ENCODE data around the gene UGT2A2.

DNA sequence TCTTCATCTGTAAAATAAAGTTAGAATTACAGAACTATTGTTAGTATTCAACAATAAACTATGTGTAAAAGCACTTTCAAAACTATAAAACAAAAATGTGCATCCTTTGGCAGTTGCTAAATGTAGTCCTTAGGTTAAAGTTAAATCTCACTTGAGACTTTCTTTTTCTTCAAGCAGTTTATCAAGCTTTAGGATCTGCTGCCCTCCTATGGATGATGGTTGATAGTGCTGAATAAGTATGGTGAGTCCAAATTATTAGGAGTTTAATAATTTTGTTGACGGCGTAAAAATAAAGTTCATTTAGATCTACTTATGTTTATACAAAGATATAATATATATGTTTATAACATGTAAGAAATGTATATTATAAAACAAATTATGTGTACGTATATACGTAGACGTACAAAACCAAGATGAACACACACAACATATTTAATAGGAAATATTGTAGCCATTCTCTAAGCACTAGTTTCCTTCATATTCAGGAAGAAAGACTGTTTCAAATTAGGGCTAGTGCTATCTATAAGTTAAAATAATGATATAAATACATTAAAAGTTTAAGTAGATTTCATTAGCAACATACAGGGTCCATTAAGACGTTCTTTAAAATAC is 22.3 kb downstream of the UGT2A2 start:
- TF ChIP-seq, protein P1, sequence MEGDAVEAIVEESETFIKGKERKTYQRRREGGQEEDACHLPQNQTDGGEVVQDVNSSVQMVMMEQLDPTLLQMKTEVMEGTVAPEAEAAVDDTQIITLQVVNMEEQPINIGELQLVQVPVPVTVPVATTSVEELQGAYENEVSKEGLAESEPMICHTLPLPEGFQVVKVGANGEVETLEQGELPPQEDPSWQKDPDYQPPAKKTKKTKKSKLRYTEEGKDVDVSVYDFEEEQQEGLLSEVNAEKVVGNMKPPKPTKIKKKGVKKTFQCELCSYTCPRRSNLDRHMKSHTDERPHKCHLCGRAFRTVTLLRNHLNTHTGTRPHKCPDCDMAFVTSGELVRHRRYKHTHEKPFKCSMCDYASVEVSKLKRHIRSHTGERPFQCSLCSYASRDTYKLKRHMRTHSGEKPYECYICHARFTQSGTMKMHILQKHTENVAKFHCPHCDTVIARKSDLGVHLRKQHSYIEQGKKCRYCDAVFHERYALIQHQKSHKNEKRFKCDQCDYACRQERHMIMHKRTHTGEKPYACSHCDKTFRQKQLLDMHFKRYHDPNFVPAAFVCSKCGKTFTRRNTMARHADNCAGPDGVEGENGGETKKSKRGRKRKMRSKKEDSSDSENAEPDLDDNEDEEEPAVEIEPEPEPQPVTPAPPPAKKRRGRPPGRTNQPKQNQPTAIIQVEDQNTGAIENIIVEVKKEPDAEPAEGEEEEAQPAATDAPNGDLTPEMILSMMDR (IDR thresholded peaks at IDR 0.05) = no peak
- no peak for TF ChIP-seq POLR2A (IDR thresholded peaks at IDR 0.05)

All from lower leg skin (tissue), 3 donors.